ENCODE data around the gene PPP1R9A. TPM values are rescaled to one million over a fixed set of nuclear protein-coding genes. Genes with fewer than 3 reads are reported as not detected.
"Not testable (repeated sequence)": the region's sequence is repeated elsewhere in the genome, so short reads cannot be mapped to it uniquely, and the experiment has no call there.

PPP1R9A gene
- total RNA-seq, 4 donors from 2014 or later: 21.0 to 48.4 (median 31.6) TPM

GRCh38 chr7:95006010-95006409, 98.6 kb downstream of the PPP1R9A start:
- WGBS, 2 donors (ENCODE audit: low coverage in 1 of 2): 93 to 97% methylated on average over 3 to 5 of the region's 5 CpGs
- Histone ChIP-seq H3K27ac (no peak overlapping the region), H3K4me1 (peaks cover 0 to 16% (median 0%) of the 10 kb centered on the region in 3 donors), H3K36me3 (no peaks in the 10 kb centered on the region), H3K27me3 (no peaks in the 10 kb centered on the region), H3K9me3 (no peaks in the 10 kb centered on the region), H3K4me3 (no peak overlapping the region)
- TF ChIP-seq EP300 (IDR thresholded peaks at IDR 0.05) (no peak), CTCF (IDR thresholded peaks at IDR 0.05) (no peak), POLR2AphosphoS5 (IDR thresholded peaks at IDR 0.05) (no peak), POLR2A (IDR thresholded peaks at IDR 0.05) (no peak)
- no peak for ATAC-seq

DNA sequence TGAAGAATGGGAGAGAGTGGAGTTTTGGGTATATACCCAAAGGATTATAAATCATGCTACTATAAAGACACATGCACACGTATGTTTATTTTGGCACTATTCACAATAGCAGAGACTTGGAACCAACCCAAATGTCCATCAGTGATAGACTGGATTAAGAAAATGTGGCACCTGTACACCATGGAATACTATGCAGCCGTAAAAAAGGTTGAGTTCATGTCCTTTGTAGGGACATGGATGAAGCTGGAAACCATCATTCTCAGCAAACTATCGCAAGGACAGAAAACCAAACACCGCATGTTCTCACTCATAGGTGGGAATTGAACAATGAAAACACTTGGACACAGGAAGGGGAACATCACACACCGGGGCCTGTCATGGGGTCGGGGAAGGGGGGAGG, 101.4 kb downstream of the PPP1R9A start:
- H3K27me3 ChIP-seq, H3K27ac ChIP-seq, H3K36me3 ChIP-seq, ATAC-seq, H3K4me3 ChIP-seq, H3K9me3 ChIP-seq: not testable (repeated sequence)
- H3K4me1 ChIP-seq: peaks cover 0 to 25% (median 0%) of the 10 kb centered on the region in 3 donors
- WGBS, 2 donors (ENCODE audit: low coverage in 1 of 2): 83 to 92% methylated on average over 5 to 6 of the region's 6 CpGs

DNA sequence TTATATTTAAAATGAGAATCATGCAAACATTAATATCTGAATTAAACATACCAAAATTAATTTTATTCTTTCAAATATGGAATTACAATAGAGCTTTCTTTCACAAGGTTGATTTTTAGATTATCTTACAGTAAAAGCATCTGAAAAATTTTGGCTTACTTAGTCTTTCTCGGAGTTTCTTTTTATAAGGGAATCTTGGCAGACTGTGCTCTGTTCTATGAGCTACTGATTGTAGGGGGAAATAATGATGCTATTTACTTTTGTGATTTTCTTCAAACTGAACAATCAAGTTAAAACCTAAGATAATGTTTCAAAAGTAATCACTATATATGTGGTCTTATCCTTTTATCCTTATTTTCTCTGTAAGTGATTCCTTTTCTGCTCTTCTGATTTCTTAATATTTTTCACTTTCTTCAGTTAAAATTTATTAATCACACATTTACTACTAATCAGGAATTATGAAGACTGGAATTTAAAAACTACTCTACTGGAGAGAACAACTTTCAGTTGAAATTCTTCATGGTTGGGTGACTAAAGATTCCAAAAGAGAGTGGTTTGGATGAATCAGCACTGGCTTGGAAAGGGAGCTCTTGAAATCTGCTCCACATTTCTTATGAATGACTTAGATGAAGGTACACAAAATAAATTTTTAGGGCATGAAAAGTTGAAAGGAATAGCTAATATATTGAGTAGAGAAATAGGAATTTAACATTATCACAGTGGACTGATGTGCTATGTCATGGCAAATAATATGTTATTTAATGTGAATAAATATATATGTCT, 103.9 kb downstream of the PPP1R9A start:
- TF ChIP-seq EP300 (IDR thresholded peaks at IDR 0.05) (no peak), POLR2AphosphoS5 (IDR thresholded peaks at IDR 0.05) (no peak), CTCF (IDR thresholded peaks at IDR 0.05) (no peak), POLR2A (IDR thresholded peaks at IDR 0.05) (no peak)
- ATAC-seq: no peak
- no peaks in the 10 kb centered on the region for H3K27me3 ChIP-seq
- 28 to 29% methylated on average over 1 of the region's 1 CpG for WGBS, 2 donors (ENCODE audit: low coverage in 1 of 2)
- no peak overlapping the region for H3K27ac ChIP-seq
- peaks cover 0 to 12% (median 0%) of the 10 kb centered on the region in 3 donors for H3K4me1 ChIP-seq
- H3K9me3 ChIP-seq: no peaks in the 10 kb centered on the region
- H3K36me3 ChIP-seq: no peaks in the 10 kb centered on the region
- no peak overlapping the region for H3K4me3 ChIP-seq

DNA sequence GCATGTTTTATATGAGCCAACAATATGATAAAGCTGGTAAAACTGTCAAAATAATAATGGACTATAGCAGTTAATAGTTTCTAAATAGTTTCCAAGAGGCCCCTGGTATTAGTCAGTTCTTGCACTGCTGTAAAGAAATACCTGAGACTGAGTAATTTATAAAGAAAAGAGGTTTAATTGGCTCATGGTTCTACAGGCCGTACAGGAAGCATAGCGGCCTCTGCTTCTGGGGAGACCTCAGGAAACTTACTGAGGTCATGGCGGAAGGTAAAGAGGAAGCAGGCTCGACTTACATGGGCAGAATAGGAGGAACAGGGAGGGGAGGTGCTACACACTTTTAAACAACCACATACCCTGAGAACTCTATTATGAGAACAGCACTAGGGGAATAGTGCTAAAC, 104.6 kb downstream of the PPP1R9A start:
- H3K27me3 ChIP-seq: no peaks in the 10 kb centered on the region
- no peak overlapping the region for H3K4me3 ChIP-seq
- TF ChIP-seq EP300 (IDR thresholded peaks at IDR 0.05): no peak
- TF ChIP-seq POLR2AphosphoS5 (IDR thresholded peaks at IDR 0.05): no peak
- no peak for TF ChIP-seq CTCF (IDR thresholded peaks at IDR 0.05)
- TF ChIP-seq POLR2A (IDR thresholded peaks at IDR 0.05): no peak
- no peak overlapping the region for H3K27ac ChIP-seq
- WGBS, 2 donors (ENCODE audit: low coverage in 1 of 2): 60 to 62% methylated on average over 4 of the region's 4 CpGs
- no peaks in the 10 kb centered on the region for H3K36me3 ChIP-seq
- ATAC-seq: no peak
- H3K4me1 ChIP-seq: peaks cover 0 to 12% (median 0%) of the 10 kb centered on the region in 3 donors
- H3K9me3 ChIP-seq: no peaks in the 10 kb centered on the region

DNA sequence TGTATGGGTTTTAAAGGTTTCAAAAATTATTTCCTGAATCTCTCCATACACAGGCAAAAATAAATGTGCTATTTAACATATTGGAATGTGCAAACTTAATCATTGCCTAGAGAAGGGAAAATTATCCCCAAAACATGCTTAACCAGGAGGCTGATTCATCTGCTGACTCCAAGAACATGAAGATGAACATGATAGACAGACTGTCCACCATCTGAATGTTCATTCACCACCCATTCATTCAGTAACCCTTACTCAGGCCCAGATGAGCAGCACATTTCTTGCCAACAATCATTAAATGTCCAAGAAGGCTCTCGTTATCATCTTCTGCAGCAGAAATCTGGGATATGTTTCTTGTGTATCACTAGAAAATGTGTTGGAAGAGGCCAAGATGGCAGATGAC, 110.6 kb downstream of the PPP1R9A start:
- no peaks in the 10 kb centered on the region for H3K36me3 ChIP-seq
- TF ChIP-seq EP300 (IDR thresholded peaks at IDR 0.05): no peak
- TF ChIP-seq POLR2AphosphoS5 (IDR thresholded peaks at IDR 0.05): no peak
- no peak for TF ChIP-seq CTCF (IDR thresholded peaks at IDR 0.05)
- no peak for TF ChIP-seq POLR2A (IDR thresholded peaks at IDR 0.05)
- no peaks in the 10 kb centered on the region for H3K9me3 ChIP-seq
- no peak overlapping the region for H3K27ac ChIP-seq
- no peak overlapping the region for H3K4me3 ChIP-seq
- WGBS, 2 donors (ENCODE audit: low coverage in 1 of 2): 71 to 86% methylated on average over 1 of the region's 1 CpG
- H3K27me3 ChIP-seq: no peaks in the 10 kb centered on the region
- ATAC-seq: no peak
- H3K4me1 ChIP-seq: no peaks in the 10 kb centered on the region

Data from gastroesophageal sphincter (tissue), 4 donors.